H1 (cell line): ENCODE measurements around the gene POLR3E. TPM values are rescaled to one million over a fixed set of nuclear protein-coding genes. Genes with fewer than 3 reads are reported as not detected.

ENCODE experiments used
- CTCF ChIA-PET: fragments of 300-600 bp; sonication (Branson Sonifier 250); formaldehyde crosslinking; loops from one replicate; lab custom pipeline; 2021; ENCODE audit not compliant: partially characterized antibody; lab: Charles Lee
- POLR2A ChIA-PET: fragments of 300-600 bp; sonication (Branson Sonifier 250); formaldehyde crosslinking; loops from one replicate; lab custom pipeline; 2021; ENCODE audit warnings: inconsistent platforms; ENCODE audit not compliant: partially characterized antibody; lab: Charles Lee
- DNase-seq, 2 experiments: peaks; one replicate each; pipeline versions ENCODE4 v3.0.0 to v3.0.0-alpha.2; 2010 to 2022; ENCODE audit warnings: low spot score in 2 of 2, low read depth in 1 of 2, mixed read lengths in 1 of 2
- FAIRE-seq: peaks from 2 replicates; lab custom pipeline; 2011; peaks lifted over from hg19 to GRCh38; lab: Jason Lieb, UNC
- H2AFZ ChIP-seq: 2 replicates; pipeline ENCODE4 v1.8.1; 2012; ENCODE audit warnings: low read length, inconsistent platforms
- H2AK5ac ChIP-seq: 2 replicates; pipeline ENCODE4 v1.6.1; 2013; ENCODE audit warnings: low read depth, low read length
- H2BK120ac ChIP-seq: replicated peaks from 2 replicates; pipeline ENCODE3; 2013; ENCODE audit warnings: low read depth, low read length, inconsistent platforms
- H2BK12ac ChIP-seq: 2 replicates; pipeline ENCODE4 v1.6.1; 2013; ENCODE audit warnings: low read depth, low read length
- H2BK15ac ChIP-seq: 2 replicates; pipeline ENCODE4 v1.6.1; 2013; ENCODE audit warnings: low read length
- H2BK20ac ChIP-seq: 2 replicates; pipeline ENCODE4 v1.6.1; 2013; ENCODE audit warnings: low read length
- H2BK5ac ChIP-seq: 2 replicates; pipeline ENCODE4 v1.6.1; 2013; ENCODE audit warnings: low read depth, low read length
- H3K14ac ChIP-seq: 2 replicates; pipeline ENCODE4 v1.6.1; 2013; ENCODE audit warnings: inconsistent platforms; ENCODE audit not compliant: insufficient read length
- H3K18ac ChIP-seq: 2 replicates; pipeline ENCODE4 v1.6.1; 2013; ENCODE audit warnings: low read length; ENCODE audit errors: extremely low read depth
- H3K23ac ChIP-seq: 2 replicates; pipeline ENCODE4 v1.6.1; 2013; ENCODE audit warnings: inconsistent platforms; ENCODE audit not compliant: insufficient read length
- H3K23me2 ChIP-seq: 2 replicates; pipeline ENCODE4 v1.6.1; 2013; ENCODE audit warnings: low read depth, low read length
- H3K27ac ChIP-seq: 2 replicates; pipeline ENCODE4 v1.6.1; 2011; ENCODE audit warnings: low read depth, low read length, inconsistent platforms
- H3K27me3 ChIP-seq, 4 experiments: replicated peaks in 1 of 4; 1 replicate in 1 of 4; 2 replicates in 3 of 4; pipeline versions ENCODE4 v1.6.1 to v1.8.1; 2011 to 2013; ENCODE audit warnings: low read length in 3 of 4, mild to moderate bottlenecking in 3 of 4, inconsistent platforms in 2 of 4, mixed read lengths in 2 of 4, moderate library complexity in 1 of 4; ENCODE audit not compliant: control insufficient read depth in 3 of 4, insufficient read depth in 3 of 4; ENCODE audit errors: extremely low read depth in 1 of 4
- H3K36me3 ChIP-seq, 4 experiments: 2 replicates each; pipeline versions ENCODE4 v1.6.1 to v1.8.1; 2011 to 2013; ENCODE audit warnings: mild to moderate bottlenecking in 4 of 4, low read length in 3 of 4, moderate library complexity in 2 of 4, control low read depth in 1 of 4, inconsistent platforms in 1 of 4; ENCODE audit not compliant: insufficient read depth in 4 of 4, control insufficient read depth in 2 of 4
- H3K4ac ChIP-seq: replicated peaks from 2 replicates; pipeline ENCODE3; 2013; ENCODE audit warnings: low read length, low read depth, mixed read lengths, inconsistent platforms; ENCODE audit not compliant: insufficient read length
- H3K4me1 ChIP-seq, 4 experiments: replicated peaks in 1 of 4; 1 replicate in 1 of 4; 2 replicates in 3 of 4; pipeline versions ENCODE4 v1.6.1 to v1.8.1; 2011 to 2013; ENCODE audit warnings: low read length in 3 of 4, inconsistent platforms in 2 of 4, mixed read lengths in 1 of 4; ENCODE audit not compliant: insufficient read depth in 4 of 4, control insufficient read depth in 3 of 4
- H3K4me2 ChIP-seq, 2 experiments: 2 replicates each; pipeline versions ENCODE4 v1.6.1 to v1.8.1; 2011 to 2013; ENCODE audit warnings: low read depth in 2 of 2, low read length in 2 of 2, control low read depth in 1 of 2, inconsistent platforms in 1 of 2, mild to moderate bottlenecking in 1 of 2; ENCODE audit not compliant: insufficient read depth in 1 of 2
- H3K4me3 ChIP-seq, 4 experiments: fragments of 200-600, 300-600 bp in 1 of 4; sonication (generic), shearing (Covaris generic), sonication (Bioruptor Twin) in 1 of 4; 2 replicates each; pipeline versions ENCODE4 v1.5.1 to v1.8.1; 2011 to 2016; ENCODE audit warnings: low read length in 4 of 4, low read depth in 3 of 4, control low read depth in 2 of 4, inconsistent platforms in 2 of 4, mild to moderate bottlenecking in 2 of 4, mixed read lengths in 1 of 4, moderate library complexity in 1 of 4; ENCODE audit not compliant: insufficient read depth in 2 of 4; ENCODE audit errors: extremely low read depth in 1 of 4
- H3K56ac ChIP-seq: replicated peaks from 2 replicates; pipeline ENCODE3; 2013; ENCODE audit warnings: low read depth, mild to moderate bottlenecking, mixed read lengths, low read length, inconsistent platforms; ENCODE audit not compliant: insufficient read length
- H3K79me1 ChIP-seq: 2 replicates; pipeline ENCODE4 v1.6.1; 2013; ENCODE audit warnings: low read depth, low read length, control low read depth
- H3K79me2 ChIP-seq, 2 experiments: 2 replicates each; pipeline versions ENCODE4 v1.6.1 to v1.8.1; 2012 to 2013; ENCODE audit warnings: low read length in 2 of 2, mild to moderate bottlenecking in 2 of 2, inconsistent platforms in 1 of 2; ENCODE audit not compliant: insufficient read depth in 2 of 2, control insufficient read depth in 1 of 2
- H3K9ac ChIP-seq, 4 experiments: replicated peaks in 1 of 4; 1 replicate in 1 of 4; 2 replicates in 3 of 4; pipeline versions ENCODE4 v1.6.1 to v1.8.1; 2011 to 2013; ENCODE audit warnings: low read depth in 3 of 4, low read length in 3 of 4, control low read depth in 2 of 4, mild to moderate bottlenecking in 2 of 4, moderate library complexity in 2 of 4, inconsistent platforms in 1 of 4; ENCODE audit errors: extremely low read depth in 1 of 4
- H3K9me3 ChIP-seq, 2 experiments: 2 replicates each; pipeline versions ENCODE4 v1.6.1 to v1.8.1; 2012 to 2013; ENCODE audit warnings: mild to moderate bottlenecking in 2 of 2, moderate library complexity in 2 of 2, control low read depth in 1 of 2, inconsistent platforms in 1 of 2, low read depth in 1 of 2, low read length in 1 of 2, mixed read lengths in 1 of 2; ENCODE audit not compliant: insufficient read depth in 2 of 2
- H4K20me1 ChIP-seq, 2 experiments: replicated peaks in 1 of 2; 2 replicates each; pipeline versions ENCODE3 to v1.8.1; 2011 to 2013; ENCODE audit warnings: inconsistent platforms in 2 of 2, low read length in 2 of 2, mild to moderate bottlenecking in 1 of 2; ENCODE audit not compliant: insufficient read depth in 2 of 2, control insufficient read depth in 1 of 2
- H4K5ac ChIP-seq: 2 replicates; pipeline ENCODE4 v1.6.1; 2013; ENCODE audit warnings: low read length, low read depth, mixed read lengths, inconsistent platforms; ENCODE audit not compliant: insufficient read length
- H4K8ac ChIP-seq: 2 replicates; pipeline ENCODE4 v1.8.0; 2013; ENCODE audit warnings: mild to moderate bottlenecking, moderate library complexity, low read length, inconsistent platforms; ENCODE audit not compliant: insufficient read depth; ENCODE audit errors: extremely low read depth
- H4K91ac ChIP-seq: replicated peaks from 2 replicates; pipeline ENCODE3; 2013; ENCODE audit warnings: low read length, mixed read lengths, inconsistent platforms; ENCODE audit not compliant: insufficient read length
- ASH2L ChIP-seq: fragments of 200-600, 300-600 bp; sonication (generic); IDR thresholded peaks from one replicate; pipeline ENCODE4 v1.7.1; 2017; ENCODE audit warnings: low read length
- KDM5A ChIP-seq: fragments of 200-600 bp; IDR thresholded peaks from 2 replicates; pipeline ENCODE4 v1.7.1; 2012; ENCODE audit warnings: mild to moderate bottlenecking, low read length, inconsistent platforms, mixed read lengths
- WGBS, 2 experiments: shearing (Covaris generic) in 1 of 2; methylation state at CpG; one replicate each; pipeline versions ENCODE4 v1.1.6 to v1.1.7; 2013 to 2015; ENCODE audit warnings: low lambda C conversion rate in 2 of 2, mixed read lengths in 2 of 2, inconsistent platforms in 1 of 2, low coverage in 1 of 2, missing lambda C conversion rate in 1 of 2; ENCODE audit not compliant: insufficient replicate concordance in 2 of 2, insufficient coverage in 1 of 2, insufficient read length in 1 of 2; ENCODE audit errors: extremely low coverage in 1 of 2, missing lambda C conversion rate in 1 of 2; 5-methylcytosine and 5-hydroxymethylcytosine counted together
- polyA plus RNA-seq, 7 experiments: library from polyadenylated mRNA; depleted of rRNA in 3 of 7; stranded (reverse) in 5 of 7; unstranded in 2 of 7; fragments of >200 nt in 5 of 7; fragments of 200-250 nt in 2 of 7; gene quantifications; 1 replicate in 5 of 7; 2 replicates in 1 of 7; 4 replicates in 1 of 7; pipeline versions ENCODE4 v1.2.1 to v1.2.3, GENCODE V29; 2011 to 2013; ENCODE audit warnings: missing spikeins in 2 of 7, mixed read lengths in 2 of 7
- total RNA-seq: library from RNA; stranded (reverse); fragmentation: NEBNext Ultra II Directional; extraction: Animal tissue kit (Norgen Biotek cat#: 25700); gene quantifications from 2 replicates; pipeline ENCODE4 v1.2.1, GENCODE V29; 2021

The POLR3E gene
- total and polyA plus RNA-seq, 2 of the 8 experiments (the other 6 are each of a cell fraction or from before 2014, with no cell fraction given): 96.5 to 125 TPM

DNA sequence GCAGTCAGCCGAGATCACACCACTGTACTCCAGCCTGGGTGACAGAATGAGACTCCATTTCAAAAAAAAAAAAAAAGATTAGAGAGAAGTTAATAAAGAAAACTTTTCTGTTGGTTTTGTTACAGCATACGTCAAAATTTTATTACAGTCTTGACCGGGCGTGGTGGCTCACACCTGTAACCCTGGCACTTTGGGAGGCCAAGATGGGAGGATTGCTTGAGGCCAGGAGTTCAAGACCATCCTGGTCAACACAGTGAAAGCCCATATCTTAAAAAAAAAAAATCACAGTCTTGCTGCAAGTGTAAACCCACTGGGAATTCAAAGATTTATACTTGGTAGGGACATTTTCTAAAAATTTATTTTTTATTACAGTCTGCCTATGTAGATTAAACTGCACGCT lies 6.2 kb upstream of the POLR3E start:
- Histone ChIP-seq H3K79me2 (no peaks in the 10 kb centered on the region), H4K20me1 (no peaks in the 10 kb centered on the region), H3K4me1 (peaks cover 0 to 4% (median 2%) of the 10 kb centered on the region in 4 experiments; a peak in 2 of 7 replicates), H3K56ac (no peak overlapping the region), H3K23me2 (no peaks in the 10 kb centered on the region), H3K4ac (no peak overlapping the region), H2BK15ac (no peak overlapping the region), H3K9ac (no peak overlapping the region), H4K8ac (no peak overlapping the region), H2BK5ac (no peak overlapping the region), H2BK20ac (no peak overlapping the region), H3K4me2 (no peak overlapping the region), H3K9me3 (no peaks in the 10 kb centered on the region), H3K27me3 (no peaks in the 10 kb centered on the region), H4K5ac (no peak overlapping the region), H3K36me3 (no peaks in the 10 kb centered on the region), H2BK120ac (no peak overlapping the region), H2BK12ac (no peak overlapping the region), H3K23ac (no peak overlapping the region), H3K14ac (no peak overlapping the region), H3K18ac (no peak overlapping the region), H3K79me1 (no peaks in the 10 kb centered on the region), H2AK5ac (no peak overlapping the region), H3K27ac (no peak overlapping the region), H2AFZ (no peak overlapping the region), H4K91ac (no peak overlapping the region), H3K4me3 (no peak overlapping the region)
- WGBS, 2 experiments: 98% methylated on average over 5 of the region's 5 CpGs; no CpG with 5 or more reads in 1 of the 2 experiments
- no peak for TF ChIP-seq KDM5A
- TF ChIP-seq ASH2L: no peak
- no peak for DNase-seq
- CTCF ChIA-PET: no interaction called here
- FAIRE-seq: no peak
- POLR2A ChIA-PET: no interaction called here
